HepG2 (cell line): ENCODE data around the gene LPIN3. TPM values are rescaled to one million over a fixed set of nuclear protein-coding genes. Genes with fewer than 3 reads are reported as not detected.

Source experiments
- CBX5 ChIP-seq: sonication (generic); formaldehyde crosslinking; IDR thresholded peaks from 2 replicates; pipeline ENCODE4 v1.4.0; 2020; ENCODE audit warnings: missing genetic modification reagents, borderline replicate concordance
- CCDC6 ChIP-seq: sonication (generic); formaldehyde crosslinking; IDR thresholded peaks from 2 replicates; pipeline ENCODE4 v1.8.1; 2022; ENCODE audit warnings: mild to moderate bottlenecking, missing genetic modification reagents, moderate library complexity
- GATAD1 ChIP-seq: IDR thresholded peaks from 2 replicates; pipeline ENCODE4 v1.6.1; 2016; ENCODE audit warnings: missing genetic modification reagents, missing compliant biosample characterization
- HNRNPLL ChIP-seq: fragments of 200-400 bp; formaldehyde crosslinking; IDR thresholded peaks from 2 replicates; pipeline ENCODE4 v1.6.1; 2017; ENCODE audit warnings: mild to moderate bottlenecking, low read depth, low read length; ENCODE audit not compliant: poor library complexity, severe bottlenecking
- NFYB ChIP-seq: sonication (generic); formaldehyde crosslinking; IDR thresholded peaks from 2 replicates; pipeline ENCODE4 v1.4.0; 2020; ENCODE audit warnings: missing genetic modification reagents
- NR2F1 ChIP-seq, 2 experiments: fragments of 450-650 bp in 1 of 2; formaldehyde crosslinking in 1 of 2; IDR thresholded peaks; 2 replicates each; pipeline versions ENCODE4 v1.5.0 to v1.6.1; 2016 to 2020; ENCODE audit warnings: mild to moderate bottlenecking in 1 of 2, missing compliant biosample characterization in 1 of 2, missing genetic modification reagents in 1 of 2, moderate library complexity in 1 of 2
- TRIM24 ChIP-seq: sonication (generic); formaldehyde crosslinking; IDR thresholded peaks from 2 replicates; pipeline ENCODE4 v1.8.0; 2022; ENCODE audit warnings: mild to moderate bottlenecking, missing genetic modification reagents
- YEATS2 ChIP-seq: sonication (generic); formaldehyde crosslinking; IDR thresholded peaks from 2 replicates; pipeline ENCODE4 v1.4.0; 2020; ENCODE audit warnings: missing genetic modification reagents, borderline replicate concordance
- ZNF10 ChIP-seq: sonication (generic); formaldehyde crosslinking; IDR thresholded peaks from 2 replicates; pipeline ENCODE4 v1.4.0; 2020; ENCODE audit warnings: mild to moderate bottlenecking, low read depth, missing genetic modification reagents, borderline replicate concordance
- ZNF20 ChIP-seq: sonication (generic); formaldehyde crosslinking; IDR thresholded peaks from 2 replicates; pipeline ENCODE4 v1.4.0; 2020; ENCODE audit warnings: mild to moderate bottlenecking, moderate library complexity, missing genetic modification reagents
- ZNF441 ChIP-seq: sonication (generic); formaldehyde crosslinking; IDR thresholded peaks from 2 replicates; pipeline ENCODE4 v1.7.0; 2021; ENCODE audit warnings: missing genetic modification reagents, borderline replicate concordance
- ZNF510 ChIP-seq: sonication (generic); formaldehyde crosslinking; IDR thresholded peaks from 2 replicates; pipeline ENCODE4 v1.4.0; 2020; ENCODE audit warnings: low read depth, mild to moderate bottlenecking, missing genetic modification reagents
- ZNF687 ChIP-seq: sonication (generic); formaldehyde crosslinking; IDR thresholded peaks from 2 replicates; pipeline ENCODE4 v1.5.1; 2020; ENCODE audit warnings: mild to moderate bottlenecking, missing genetic modification reagents, moderate library complexity
- ZNF839 ChIP-seq: sonication (generic); formaldehyde crosslinking; IDR thresholded peaks from 2 replicates; pipeline ENCODE4 v1.4.0; 2020; ENCODE audit warnings: missing genetic modification reagents, mild to moderate bottlenecking, borderline replicate concordance
- polyA plus RNA-seq, 8 experiments: library from polyadenylated mRNA; depleted of rRNA in 3 of 8; stranded (reverse) in 7 of 8; unstranded in 1 of 8; fragments of >200 nt; fragmentation: Illumina TruSeq in 4 of 8; extraction: Trizol in 4 of 8; gene quantifications; 2 replicates each; pipeline versions ENCODE4 v1.2.1 to v1.2.3, GENCODE V29; 2011 to 2016; ENCODE audit warnings: low read depth in 4 of 8, missing spikeins in 1 of 8, mixed read lengths in 1 of 8; ENCODE audit not compliant: insufficient read depth in 1 of 8
- total RNA-seq, 5 experiments: library from RNA; depleted of rRNA; stranded (reverse); fragments of >200 nt; fragmentation: Illumina TruSeq; extraction: Trizol; gene quantifications; 2 replicates each; pipeline ENCODE4 v1.2.3, GENCODE V29; 2016; ENCODE audit warnings: low read depth in 1 of 5
- TF ChIP-seq, protein P1 (sequence below): sonication (generic); formaldehyde crosslinking; conservative IDR thresholded peaks from 2 replicates; pipeline ENCODE4 v1.8.0; 2022; ENCODE audit warnings: missing genetic modification reagents
- TF ChIP-seq, protein P2 (sequence below): sonication (generic); formaldehyde crosslinking; IDR thresholded peaks from 2 replicates; pipeline ENCODE4 v1.5.0; 2020; ENCODE audit warnings: missing genetic modification reagents
- TF ChIP-seq, protein P3 (sequence below): sonication (generic); formaldehyde crosslinking; conservative IDR thresholded peaks from 2 replicates; pipeline ENCODE4 v1.4.0; 2020; ENCODE audit warnings: missing genetic modification reagents
- TF ChIP-seq, protein P4 (sequence below): sonication (generic); formaldehyde crosslinking; IDR thresholded peaks from 2 replicates; pipeline ENCODE4 v1.8.0; 2022; ENCODE audit warnings: mild to moderate bottlenecking, missing genetic modification reagents; ENCODE audit not compliant: insufficient replicate concordance

LPIN3 gene
- total and polyA plus RNA-seq, 2 of the 13 experiments (the other 11 are each of a cell fraction or from before 2014, with no cell fraction given), result 14.2 to 28.6 TPM

- TF ChIP-seq HNRNPLL (no peak), NR2F1 (CRISPR knock-in tag; IDR thresholded peaks at IDR 0.05) (0 out of 4 replicates have a peak, but pooled peaks of 1 of the 2 experiments have one; percentile 20), ZNF10 (CRISPR knock-in tag) (no peak), ZNF687 (peak; percentile 32; the same call in 1 of the 2 replicates), NFYB (CRISPR knock-in tag) (no peak), ZNF839 (CRISPR knock-in tag) (0 out of 2 replicates have a peak, but pooled peaks have one; percentile 43), TRIM24 (CRISPR knock-in tag) (peak; percentile 42; the same call in 1 of the 2 replicates), CBX5 (CRISPR knock-in tag) (no peak), ZNF441 (no peak), CCDC6 (CRISPR knock-in tag) (no peak; the same call in 1 of the 2 replicates), ZNF20 (CRISPR knock-in tag) (no peak), YEATS2 (CRISPR knock-in tag) (no peak), ZNF510 (CRISPR knock-in tag) (no peak), GATAD1 (no peak)
- TF ChIP-seq, protein P1, sequence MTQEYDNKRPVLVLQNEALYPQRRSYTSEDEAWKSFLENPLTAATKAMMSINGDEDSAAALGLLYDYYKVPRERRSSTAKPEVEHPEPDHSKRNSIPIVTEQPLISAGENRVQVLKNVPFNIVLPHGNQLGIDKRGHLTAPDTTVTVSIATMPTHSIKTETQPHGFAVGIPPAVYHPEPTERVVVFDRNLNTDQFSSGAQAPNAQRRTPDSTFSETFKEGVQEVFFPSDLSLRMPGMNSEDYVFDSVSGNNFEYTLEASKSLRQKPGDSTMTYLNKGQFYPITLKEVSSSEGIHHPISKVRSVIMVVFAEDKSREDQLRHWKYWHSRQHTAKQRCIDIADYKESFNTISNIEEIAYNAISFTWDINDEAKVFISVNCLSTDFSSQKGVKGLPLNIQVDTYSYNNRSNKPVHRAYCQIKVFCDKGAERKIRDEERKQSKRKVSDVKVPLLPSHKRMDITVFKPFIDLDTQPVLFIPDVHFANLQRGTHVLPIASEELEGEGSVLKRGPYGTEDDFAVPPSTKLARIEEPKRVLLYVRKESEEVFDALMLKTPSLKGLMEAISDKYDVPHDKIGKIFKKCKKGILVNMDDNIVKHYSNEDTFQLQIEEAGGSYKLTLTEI (CRISPR knock-in tag), result no peak
- TF ChIP-seq, protein P2, sequence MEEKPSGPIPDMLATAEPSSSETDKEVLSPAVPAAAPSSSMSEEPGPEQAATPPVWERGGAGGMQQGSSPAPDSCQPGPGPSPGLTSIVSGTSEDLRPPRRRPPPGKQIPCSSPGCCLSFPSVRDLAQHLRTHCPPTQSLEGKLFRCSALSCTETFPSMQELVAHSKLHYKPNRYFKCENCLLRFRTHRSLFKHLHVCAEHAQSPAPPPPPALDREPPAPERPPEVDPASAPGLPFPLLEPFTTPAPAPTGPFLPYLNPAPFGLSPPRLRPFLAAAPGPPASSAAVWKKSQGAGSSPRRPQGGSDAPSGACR (CRISPR knock-in tag), result no peak
- TF ChIP-seq, protein P3, sequence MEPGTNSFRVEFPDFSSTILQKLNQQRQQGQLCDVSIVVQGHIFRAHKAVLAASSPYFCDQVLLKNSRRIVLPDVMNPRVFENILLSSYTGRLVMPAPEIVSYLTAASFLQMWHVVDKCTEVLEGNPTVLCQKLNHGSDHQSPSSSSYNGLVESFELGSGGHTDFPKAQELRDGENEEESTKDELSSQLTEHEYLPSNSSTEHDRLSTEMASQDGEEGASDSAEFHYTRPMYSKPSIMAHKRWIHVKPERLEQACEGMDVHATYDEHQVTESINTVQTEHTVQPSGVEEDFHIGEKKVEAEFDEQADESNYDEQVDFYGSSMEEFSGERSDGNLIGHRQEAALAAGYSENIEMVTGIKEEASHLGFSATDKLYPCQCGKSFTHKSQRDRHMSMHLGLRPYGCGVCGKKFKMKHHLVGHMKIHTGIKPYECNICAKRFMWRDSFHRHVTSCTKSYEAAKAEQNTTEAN, result 0 out of 2 replicates have a peak, but pooled peaks have one; percentile 33
- TF ChIP-seq, protein P4, sequence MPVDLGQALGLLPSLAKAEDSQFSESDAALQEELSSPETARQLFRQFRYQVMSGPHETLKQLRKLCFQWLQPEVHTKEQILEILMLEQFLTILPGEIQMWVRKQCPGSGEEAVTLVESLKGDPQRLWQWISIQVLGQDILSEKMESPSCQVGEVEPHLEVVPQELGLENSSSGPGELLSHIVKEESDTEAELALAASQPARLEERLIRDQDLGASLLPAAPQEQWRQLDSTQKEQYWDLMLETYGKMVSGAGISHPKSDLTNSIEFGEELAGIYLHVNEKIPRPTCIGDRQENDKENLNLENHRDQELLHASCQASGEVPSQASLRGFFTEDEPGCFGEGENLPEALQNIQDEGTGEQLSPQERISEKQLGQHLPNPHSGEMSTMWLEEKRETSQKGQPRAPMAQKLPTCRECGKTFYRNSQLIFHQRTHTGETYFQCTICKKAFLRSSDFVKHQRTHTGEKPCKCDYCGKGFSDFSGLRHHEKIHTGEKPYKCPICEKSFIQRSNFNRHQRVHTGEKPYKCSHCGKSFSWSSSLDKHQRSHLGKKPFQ (CRISPR knock-in tag), result no peak
These were observed 52.5 kb downstream of the LPIN3 start (continued) for GRCh38 chr20:41392871-41393704.
